IMR-90 (cell line): ENCODE results near the gene GNAZ. TPM values are rescaled to one million over a fixed set of nuclear protein-coding genes. Genes with fewer than 3 reads are reported as not detected.

Experiments
- ATAC-seq: fragments of 200-7000 bp; cut with Tn5 transposase; 2 replicates; pipeline ENCODE4 v1.9.1; 2020; ENCODE audit warnings: low read depth, mild to moderate bottlenecking, moderate library complexity
- BruUV-seq: library from RNA; stranded (reverse); fragments of 400-500 nt; replicated peaks from 2 replicates; lab custom pipeline; 2021; lab: Mats Ljungman, UMichigan
- CTCF ChIA-PET: fragments of 300-600 bp; formaldehyde crosslinking; extraction: SDS; loops from one replicate; lab custom pipeline; 2021; ENCODE audit warnings: antibody characterized with exemption; lab: Yijun Ruan, JAX
- POLR2A ChIA-PET: fragments of 300-600 bp; sonication (Branson Sonifier 250); formaldehyde crosslinking; loops from one replicate; lab custom pipeline; 2022; ENCODE audit warnings: antibody characterized with exemption; ENCODE audit not compliant: unreplicated experiment; lab: Charles Lee
- DNase-seq: peaks from one replicate; pipeline ENCODE4 v3.0.0; 2013
- H2AFZ ChIP-seq: replicated peaks from 2 replicates; pipeline ENCODE3; 2013; ENCODE audit warnings: low read length, mild to moderate bottlenecking; ENCODE audit not compliant: poor library complexity
- H2AK5ac ChIP-seq: 2 replicates; pipeline ENCODE4 v1.6.1; 2013; ENCODE audit warnings: low read depth, low read length, inconsistent platforms
- H2AK9ac ChIP-seq: replicated peaks from 2 replicates; pipeline ENCODE3; 2013; ENCODE audit warnings: mild to moderate bottlenecking, low read depth, low read length, moderate library complexity; ENCODE audit not compliant: poor library complexity
- H2BK120ac ChIP-seq: 2 replicates; pipeline ENCODE4 v1.6.1; 2013; ENCODE audit warnings: low read depth, low read length, inconsistent platforms
- H2BK15ac ChIP-seq: 3 replicates; pipeline ENCODE4 v1.6.1; 2013; ENCODE audit warnings: low read depth, low read length, inconsistent platforms
- H2BK20ac ChIP-seq: 2 replicates; pipeline ENCODE4 v1.6.1; 2013; ENCODE audit warnings: low read depth, mild to moderate bottlenecking, inconsistent platforms, low read length, moderate library complexity
- H2BK5ac ChIP-seq: 2 replicates; pipeline ENCODE4 v1.6.1; 2013; ENCODE audit warnings: mild to moderate bottlenecking, low read depth, low read length, inconsistent platforms; ENCODE audit not compliant: poor library complexity, severe bottlenecking
- H3K14ac ChIP-seq: replicated peaks from 2 replicates; pipeline ENCODE4 v1.6.1; 2013; ENCODE audit warnings: low read depth, low read length, inconsistent platforms
- H3K18ac ChIP-seq: 2 replicates; pipeline ENCODE4 v1.6.1; 2013; ENCODE audit warnings: low read depth, low read length, control low read depth
- H3K23ac ChIP-seq: 2 replicates; pipeline ENCODE4 v1.6.1; 2013; ENCODE audit warnings: low read depth, low read length, inconsistent platforms
- H3K27ac ChIP-seq: 2 replicates; pipeline ENCODE4 v1.5.1; 2013; ENCODE audit warnings: mild to moderate bottlenecking, control low read depth, low read length; ENCODE audit not compliant: insufficient read depth
- H3K27me3 ChIP-seq: 2 replicates; pipeline ENCODE4 v1.6.1; 2013; ENCODE audit warnings: low read length; ENCODE audit not compliant: control insufficient read depth, insufficient read depth
- H3K36me3 ChIP-seq: 2 replicates; pipeline ENCODE4 v1.6.1; 2013; ENCODE audit warnings: low read length, mixed read lengths; ENCODE audit not compliant: control insufficient read depth, insufficient read depth
- H3K4ac ChIP-seq: 2 replicates; pipeline ENCODE4 v1.6.1; 2013; ENCODE audit warnings: low read depth, low read length, inconsistent platforms
- H3K4me1 ChIP-seq: 2 replicates; pipeline ENCODE4 v1.6.1; 2013; ENCODE audit warnings: low read length, mixed read lengths; ENCODE audit not compliant: control insufficient read depth, insufficient read depth
- H3K4me2 ChIP-seq: 2 replicates; pipeline ENCODE4 v1.6.1; 2013; ENCODE audit warnings: low read depth, mild to moderate bottlenecking, control low read depth, low read length, moderate library complexity
- H3K4me3 ChIP-seq: 2 replicates; pipeline ENCODE4 v1.5.1; 2013; ENCODE audit warnings: low read depth, mild to moderate bottlenecking, control low read depth, low read length, moderate library complexity; ENCODE audit not compliant: insufficient read depth
- H3K56ac ChIP-seq: 2 replicates; pipeline ENCODE4 v1.6.1; 2013; ENCODE audit warnings: low read length, inconsistent platforms; ENCODE audit not compliant: insufficient read depth; ENCODE audit errors: extremely low read depth
- H3K79me1 ChIP-seq, 2 experiments: 2 replicates each; pipeline ENCODE4 v1.6.1; 2013; ENCODE audit warnings: low read length in 2 of 2, inconsistent platforms in 1 of 2, low read depth in 1 of 2
- H3K9ac ChIP-seq: 2 replicates; pipeline ENCODE4 v1.6.1; 2013; ENCODE audit warnings: low read depth, low read length, control low read depth
- H3K9me1 ChIP-seq: 2 replicates; pipeline ENCODE4 v1.6.1; 2013; ENCODE audit warnings: low read length, inconsistent platforms; ENCODE audit not compliant: insufficient read depth
- H3K9me3 ChIP-seq: 2 replicates; pipeline ENCODE4 v1.6.1; 2013; ENCODE audit warnings: low read length; ENCODE audit not compliant: control insufficient read depth, insufficient read depth
- H4K20me1 ChIP-seq: 2 replicates; pipeline ENCODE4 v1.6.1; 2013; ENCODE audit warnings: low read length, inconsistent platforms; ENCODE audit not compliant: insufficient read depth
- H4K5ac ChIP-seq: 2 replicates; pipeline ENCODE4 v1.6.1; 2013; ENCODE audit warnings: mild to moderate bottlenecking, low read depth, low read length, control low read depth
- H4K8ac ChIP-seq, 2 experiments: 2 replicates each; pipeline ENCODE4 v1.6.1; 2013; ENCODE audit warnings: low read depth in 2 of 2, low read length in 2 of 2, control low read depth in 1 of 2, inconsistent platforms in 1 of 2
- H4K91ac ChIP-seq: 2 replicates; pipeline ENCODE4 v1.6.1; 2013; ENCODE audit warnings: low read depth, low read length, inconsistent platforms; ENCODE audit not compliant: insufficient read depth
- MAZ ChIP-seq: IDR thresholded peaks from 2 replicates; pipeline ENCODE4 v1.6.1; 2012; ENCODE audit warnings: low read depth, mild to moderate bottlenecking, low read length, improper control_type of control experiment, moderate library complexity, borderline replicate concordance
- RFX5 ChIP-seq: IDR thresholded peaks from 2 replicates; pipeline ENCODE4 v1.8.0; 2012; ENCODE audit warnings: low read depth, mild to moderate bottlenecking, low read length, moderate library complexity
- WGBS, 2 experiments: methylation state at CpG; one replicate each; pipeline versions ENCODE4 v1.1.5 to v1.1.7; 2013; ENCODE audit warnings: missing lambda C conversion rate in 2 of 2; ENCODE audit not compliant: insufficient read length in 1 of 2; ENCODE audit errors: extremely low coverage in 2 of 2; 5-methylcytosine and 5-hydroxymethylcytosine counted together
- dilution Hi-C: fragments of 300-500 bp; cut with HindIII; formaldehyde crosslinking; loops from one replicate; pipeline ENCODE4 v1.14.3; 2018; ENCODE audit warnings: low sequenced_read_pairs; ENCODE audit not compliant: unreplicated experiment
- in situ Hi-C: fragments of 300-500 bp; cut with MboI; formaldehyde crosslinking; loops from 3 replicates; pipeline ENCODE4 v1.14.3; 2019; ENCODE audit warnings: low sequenced_read_pairs, inconsistent platforms, mixed read lengths
- intact Hi-C: fragments of 100-400 bp; cut with micrococcal nuclease; formaldehyde crosslinking; loops from 2 replicates; pipeline ENCODE4 v1.10.0; 2022
- polyA plus RNA-seq, 3 experiments: library from polyadenylated mRNA; depleted of rRNA; stranded (reverse); fragments of >200 nt; gene quantifications; 2 replicates each; pipeline ENCODE4 v1.2.3, GENCODE V29; 2012; ENCODE audit warnings: low replicate concordance in 1 of 3
- total RNA-seq: library from RNA; depleted of rRNA; stranded (reverse); fragments of >200 nt; gene quantifications from 2 replicates; pipeline ENCODE4 v1.2.3, GENCODE V29; 2012

Gene GNAZ
- total and polyA plus RNA-seq, 2 of the 4 experiments (the other 2 are of a cell fraction): 1.5 to 2.5 TPM

GRCh38 chr22:23042179-23042578 is 28.1 kb upstream of the GNAZ start:
- intact Hi-C loops: no loop called here
- no peak overlapping the region for H3K23ac ChIP-seq
- peaks cover 2% of the 10 kb centered on the region; the same call in 1 of the 2 replicates for H3K27me3 ChIP-seq
- ChIA-PET CTCF (no interaction called here), POLR2A (no interaction called here)
- no peaks in the 10 kb centered on the region for H3K79me1 ChIP-seq
- no peak overlapping the region for H2BK15ac ChIP-seq
- H3K9me3 ChIP-seq: peaks cover 1% of the 10 kb centered on the region; the same call in 1 of the 2 replicates
- H2BK120ac ChIP-seq: no peak overlapping the region
- H4K5ac ChIP-seq: no peak overlapping the region
- no peak overlapping the region for H2BK5ac ChIP-seq
- no CpG with 5 or more reads among the region's 3 CpGs for WGBS, 2 experiments
- no peak overlapping the region for H3K56ac ChIP-seq
- H2AK5ac ChIP-seq: no peak overlapping the region
- H3K9ac ChIP-seq: no peak overlapping the region
- no peak overlapping the region for H3K14ac ChIP-seq
- DNase-seq (no peak), ATAC-seq (no peak)
- no peak overlapping the region for H3K4me2 ChIP-seq
- H3K36me3 ChIP-seq: no peaks in the 10 kb centered on the region
- no peaks in the 10 kb centered on the region for H4K20me1 ChIP-seq
- TF ChIP-seq RFX5 (no peak), MAZ (no peak)
- H3K4me1 ChIP-seq: no peaks in the 10 kb centered on the region
- dilution Hi-C loops: no loop called here
- H3K18ac ChIP-seq: no peak overlapping the region
- H3K27ac ChIP-seq: no peak overlapping the region
- H2BK20ac ChIP-seq: no peak overlapping the region
- no TSS peak for BruUV-seq
- no peak overlapping the region for H3K4ac ChIP-seq
- in situ Hi-C loops: no loop called here
- H4K91ac ChIP-seq: no peak overlapping the region
- no peaks in the 10 kb centered on the region for H3K9me1 ChIP-seq
- H2AK9ac ChIP-seq: no peak overlapping the region
- H2AFZ ChIP-seq: no peak overlapping the region
- no peak overlapping the region for H3K4me3 ChIP-seq
- no peak overlapping the region for H4K8ac ChIP-seq
